ENCODE results near the gene MED13L. TPM values are rescaled to one million over a fixed set of nuclear protein-coding genes. Genes with fewer than 3 reads are reported as not detected.

Gene MED13L
- total RNA-seq, 2 experiments from 2014 or later = 39.5 to 41.8 TPM

GRCh38 chr12:116116650-116117424, 160.7 kb downstream of the MED13L start:
- intact Hi-C loops (cut with micrococcal nuclease) = no loop called here
- POLR2A ChIA-PET = no interaction called here
- no peak for DNase-seq
- Mint-ChIP-seq H3K36me3 (ENCODE audit: low read depth) (no peaks in the 10 kb centered on the region), H3K4me1 (ENCODE audit: low read depth) (peaks cover 59% of the 10 kb centered on the region), H3K27me3 (no peaks in the 10 kb centered on the region), H3K9me3 (no peaks in the 10 kb centered on the region), H3K27ac (no peak overlapping the region), H3K4me3 (no peak overlapping the region)
- peak; percentile 47 for ATAC-seq
- CTCF ChIA-PET = interaction anchor here (1.6 kb wide), 1 partner anchor 19 kb away, joined by 3 read pairs; no protein-coding TSS in a partner anchor
- TF ChIP-seq, protein P1, sequence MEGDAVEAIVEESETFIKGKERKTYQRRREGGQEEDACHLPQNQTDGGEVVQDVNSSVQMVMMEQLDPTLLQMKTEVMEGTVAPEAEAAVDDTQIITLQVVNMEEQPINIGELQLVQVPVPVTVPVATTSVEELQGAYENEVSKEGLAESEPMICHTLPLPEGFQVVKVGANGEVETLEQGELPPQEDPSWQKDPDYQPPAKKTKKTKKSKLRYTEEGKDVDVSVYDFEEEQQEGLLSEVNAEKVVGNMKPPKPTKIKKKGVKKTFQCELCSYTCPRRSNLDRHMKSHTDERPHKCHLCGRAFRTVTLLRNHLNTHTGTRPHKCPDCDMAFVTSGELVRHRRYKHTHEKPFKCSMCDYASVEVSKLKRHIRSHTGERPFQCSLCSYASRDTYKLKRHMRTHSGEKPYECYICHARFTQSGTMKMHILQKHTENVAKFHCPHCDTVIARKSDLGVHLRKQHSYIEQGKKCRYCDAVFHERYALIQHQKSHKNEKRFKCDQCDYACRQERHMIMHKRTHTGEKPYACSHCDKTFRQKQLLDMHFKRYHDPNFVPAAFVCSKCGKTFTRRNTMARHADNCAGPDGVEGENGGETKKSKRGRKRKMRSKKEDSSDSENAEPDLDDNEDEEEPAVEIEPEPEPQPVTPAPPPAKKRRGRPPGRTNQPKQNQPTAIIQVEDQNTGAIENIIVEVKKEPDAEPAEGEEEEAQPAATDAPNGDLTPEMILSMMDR (IDR thresholded peaks at IDR 0.05) = no peak

GRCh38 chr12:116113398-116114130, 163.9 kb downstream of the MED13L start:
- intact Hi-C loops (cut with micrococcal nuclease) = no loop called here
- Mint-ChIP-seq H3K27me3 (no peaks in the 10 kb centered on the region), H3K9me3 (no peaks in the 10 kb centered on the region), H3K36me3 (ENCODE audit: low read depth) (peaks cover 11% of the 10 kb centered on the region), H3K27ac (no peak overlapping the region), H3K4me3 (no peak overlapping the region), H3K4me1 (ENCODE audit: low read depth) (peaks cover 38% of the 10 kb centered on the region)
- ChIA-PET CTCF (no interaction called here), POLR2A (no interaction called here)
- DNase-seq (no peak), ATAC-seq (no peak)
- TF ChIP-seq, protein P1 (IDR thresholded peaks at IDR 0.05) = no peak

DNA sequence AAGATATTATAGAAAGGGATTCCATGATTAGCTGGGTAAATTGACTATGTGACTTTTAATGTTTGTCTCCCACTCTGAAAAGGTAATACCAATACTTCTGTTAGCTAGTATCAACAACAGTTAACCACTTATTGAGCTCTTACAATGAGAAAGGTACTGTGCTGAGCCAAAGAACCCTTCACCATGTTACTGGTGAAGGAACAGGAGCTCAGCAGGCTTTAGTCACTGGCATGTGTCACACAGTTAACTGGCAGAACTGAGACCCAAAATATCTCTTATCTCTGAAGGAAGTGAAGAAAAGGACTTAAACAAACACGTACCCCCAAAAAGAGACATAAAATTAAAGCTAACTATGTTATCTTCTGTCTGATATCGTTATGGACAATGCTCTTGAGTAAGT, 170.6 kb downstream of the MED13L start:
- ChIA-PET POLR2A (no interaction called here), CTCF (interaction anchor here (1.0 to 1.3 kb wide), 2 partner anchors 14 to 26 kb away, joined by 3 to 5 read pairs; no protein-coding TSS in a partner anchor)
- Mint-ChIP-seq H3K36me3 (ENCODE audit: low read depth) (peaks cover 22% of the 10 kb centered on the region), H3K27ac (no peak overlapping the region), H3K27me3 (no peaks in the 10 kb centered on the region), H3K4me1 (ENCODE audit: low read depth) (peaks cover 10% of the 10 kb centered on the region), H3K4me3 (no peak overlapping the region), H3K9me3 (no peaks in the 10 kb centered on the region)
- intact Hi-C loops (cut with micrococcal nuclease) = no loop called here
- TF ChIP-seq, protein P1 (IDR thresholded peaks at IDR 0.05) = no peak
- no peak for DNase-seq
- no peak for ATAC-seq

- TF ChIP-seq, protein P1 (IDR thresholded peaks at IDR 0.05) = no peak
- Mint-ChIP-seq H3K36me3 (ENCODE audit: low read depth) (peaks cover 18% of the 10 kb centered on the region), H3K4me1 (ENCODE audit: low read depth) (peaks cover 29% of the 10 kb centered on the region), H3K4me3 (no peak overlapping the region), H3K27me3 (no peaks in the 10 kb centered on the region), H3K9me3 (no peaks in the 10 kb centered on the region), H3K27ac (no peak overlapping the region)
- CTCF ChIA-PET = interaction anchor here (0.8 kb wide), 1 partner anchor 107 kb away, joined by 3 read pairs; no protein-coding TSS in a partner anchor
- DNase-seq (no peak), ATAC-seq (no peak)
- POLR2A ChIA-PET = no interaction called here
- intact Hi-C loops (cut with micrococcal nuclease) = no loop called here
These were observed 173.2 kb downstream of the MED13L start for GRCh38 chr12:116104167-116104767.

All from activated CD8-positive, alpha-beta T cell treated with anti-CD3 and anti-CD28 coated beads for 36 hours (primary cell).